ENCODE results near the gene PRKCA.

GRCh38 chr17:66570447-66571195 is 268.2 kb downstream of the PRKCA start:
- TF ChIP-seq CTCF (IDR thresholded peaks at IDR 0.05) (no peak), EP300 (IDR thresholded peaks at IDR 0.05) (no peak), POLR2AphosphoS5 (IDR thresholded peaks at IDR 0.05) (no peak), POLR2A (IDR thresholded peaks at IDR 0.05; ENCODE audit: low read depth) (no peak)
